GM21825 (cell line): ENCODE results near the gene DBR1.

ENCODE experiments used
- ATAC-seq: cut with Tn5 transposase; IDR thresholded peaks from one replicate; pipeline ENCODE4 v1.9.1; 2021; ENCODE audit warnings: mild to moderate bottlenecking, moderate library complexity; ENCODE audit not compliant: unreplicated experiment

DBR1 gene, protein sequence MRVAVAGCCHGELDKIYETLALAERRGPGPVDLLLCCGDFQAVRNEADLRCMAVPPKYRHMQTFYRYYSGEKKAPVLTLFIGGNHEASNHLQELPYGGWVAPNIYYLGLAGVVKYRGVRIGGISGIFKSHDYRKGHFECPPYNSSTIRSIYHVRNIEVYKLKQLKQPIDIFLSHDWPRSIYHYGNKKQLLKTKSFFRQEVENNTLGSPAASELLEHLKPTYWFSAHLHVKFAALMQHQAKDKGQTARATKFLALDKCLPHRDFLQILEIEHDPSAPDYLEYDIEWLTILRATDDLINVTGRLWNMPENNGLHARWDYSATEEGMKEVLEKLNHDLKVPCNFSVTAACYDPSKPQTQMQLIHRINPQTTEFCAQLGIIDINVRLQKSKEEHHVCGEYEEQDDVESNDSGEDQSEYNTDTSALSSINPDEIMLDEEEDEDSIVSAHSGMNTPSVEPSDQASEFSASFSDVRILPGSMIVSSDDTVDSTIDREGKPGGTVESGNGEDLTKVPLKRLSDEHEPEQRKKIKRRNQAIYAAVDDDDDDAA

DNA sequence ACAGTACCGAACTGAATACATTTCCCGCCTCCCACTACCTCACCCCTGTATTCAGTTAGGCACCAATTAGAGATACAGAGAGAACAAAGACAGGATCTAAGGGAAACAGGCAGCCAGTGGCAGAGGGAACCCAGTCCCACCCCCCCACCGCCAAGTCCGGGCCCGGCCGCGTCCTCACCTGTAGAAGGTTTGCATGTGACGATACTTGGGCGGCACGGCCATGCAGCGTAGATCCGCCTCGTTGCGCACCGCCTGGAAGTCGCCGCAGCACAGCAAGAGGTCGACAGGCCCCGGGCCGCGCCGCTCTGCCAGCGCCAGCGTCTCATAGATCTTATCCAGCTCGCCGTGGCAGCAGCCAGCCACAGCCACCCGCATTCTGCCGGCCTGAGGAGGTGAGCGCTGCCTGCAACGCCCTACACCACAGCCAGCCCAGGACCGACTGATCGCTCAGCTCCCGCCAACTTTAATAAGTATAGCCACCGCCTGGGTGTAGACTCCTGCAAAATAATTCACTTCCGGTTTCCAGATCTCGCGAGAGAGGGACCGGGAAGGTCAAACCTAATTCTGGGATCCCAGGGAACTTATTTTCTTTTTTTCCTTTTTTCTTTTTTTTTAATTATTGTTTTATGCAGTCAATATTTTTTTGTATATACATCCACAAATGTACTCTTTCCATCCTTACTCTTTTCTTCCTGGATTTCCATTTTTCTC is at the start of gene DBR1:
Gene DBR1 (minus strand): TSS at position 501 of the 711 bp plus-strand sequence. CDS start 126 bp downstream, at position 375.
- peak; percentile 91 for ATAC-seq

- no peak for ATAC-seq
Measured at GRCh38 chr3:138222942-138223287, 48.2 kb upstream of the DBR1 start.

- no peak for ATAC-seq
Measured at GRCh38 chr3:138222131-138222941, 47.6 kb upstream of the DBR1 start.

GRCh38 chr3:138220788-138221187 is 46.1 kb upstream of the DBR1 start:
- no peak for ATAC-seq

DNA sequence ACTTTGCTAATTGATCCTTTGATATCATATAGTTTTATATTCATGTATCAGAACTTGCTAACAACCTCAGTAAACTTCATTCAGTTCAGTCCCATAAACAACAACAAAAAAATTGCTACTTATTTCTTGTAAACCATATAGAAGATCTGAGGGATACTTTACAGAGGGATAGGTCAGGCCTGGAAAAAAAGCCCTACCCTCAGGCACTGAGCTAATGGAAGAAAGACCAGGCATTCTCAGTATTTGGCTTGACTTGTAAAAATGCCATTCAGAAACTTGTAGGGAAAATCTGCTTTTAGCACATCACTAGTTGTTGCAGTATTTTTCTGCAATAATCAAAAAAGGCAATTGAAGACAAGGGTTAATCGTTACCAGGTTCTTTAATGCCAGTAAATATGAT is 45.5 kb upstream of the DBR1 start:
- ATAC-seq, result no peak

DNA sequence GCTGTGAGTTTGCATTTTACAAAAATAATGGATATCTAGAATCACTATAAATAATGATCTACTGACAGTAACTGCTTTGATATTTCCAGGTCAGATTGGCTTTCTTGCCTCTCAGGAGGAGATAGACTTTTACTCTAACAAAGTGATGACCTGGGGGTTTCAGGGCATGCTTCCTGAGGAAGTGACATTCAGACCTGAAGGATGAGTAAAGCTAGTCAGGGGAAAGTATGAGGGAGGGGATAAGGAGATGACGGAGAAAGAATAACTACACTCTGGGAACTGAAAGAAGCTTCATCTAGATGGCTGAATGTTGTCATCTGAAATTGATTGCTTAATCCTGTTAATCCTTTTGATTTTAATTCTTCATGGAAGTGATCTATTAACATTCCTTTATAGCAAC is 44.5 kb upstream of the DBR1 start:
- no peak for ATAC-seq

GRCh38 chr3:138213398-138214085 is 38.8 kb upstream of the DBR1 start:
- no peak for ATAC-seq

GRCh38 chr3:138210528-138210927 is 35.8 kb upstream of the DBR1 start:
- ATAC-seq, result no peak

DNA sequence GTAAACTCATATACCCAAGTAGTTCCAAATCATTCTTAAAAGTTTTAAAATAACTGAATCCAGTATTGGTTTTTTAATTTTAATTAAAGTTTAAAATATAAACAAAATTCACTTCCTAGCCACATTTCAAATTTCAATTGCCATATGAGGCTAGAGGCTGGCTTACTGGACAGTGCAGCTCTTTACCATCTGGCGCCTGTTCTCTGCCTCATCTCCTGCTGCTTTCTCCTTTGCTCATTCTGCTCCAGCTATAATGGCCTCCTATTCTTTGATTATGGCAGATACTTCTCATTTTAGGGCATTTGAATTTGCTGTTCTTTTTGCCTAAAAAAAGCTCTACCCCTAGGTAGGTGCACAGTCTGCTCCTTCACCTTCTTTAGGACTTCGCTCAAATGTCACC is 31.5 kb upstream of the DBR1 start:
- ATAC-seq, result no peak

- no peak for ATAC-seq
Measured at GRCh38 chr3:138205527-138205926, 30.8 kb upstream of the DBR1 start.

DNA sequence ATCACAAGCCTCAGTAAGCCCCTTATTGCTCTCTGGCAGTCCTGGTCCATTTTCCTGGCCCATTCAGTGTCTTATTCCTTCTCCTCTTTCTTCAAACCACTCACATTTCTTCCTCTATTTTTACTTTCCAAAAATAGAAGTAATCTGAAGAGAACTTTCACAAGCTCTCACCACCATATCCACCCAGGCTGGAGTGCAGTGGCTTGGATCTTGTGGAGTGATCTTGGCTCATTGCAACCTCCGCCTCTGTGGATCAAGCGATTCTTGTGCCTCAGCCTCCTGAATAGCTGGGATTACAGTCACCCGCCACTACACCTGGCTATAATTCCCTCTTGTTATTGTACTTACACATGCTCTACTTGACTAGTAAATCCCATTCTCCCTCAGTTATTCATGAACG is 29.2 kb upstream of the DBR1 start:
- no peak for ATAC-seq

DNA sequence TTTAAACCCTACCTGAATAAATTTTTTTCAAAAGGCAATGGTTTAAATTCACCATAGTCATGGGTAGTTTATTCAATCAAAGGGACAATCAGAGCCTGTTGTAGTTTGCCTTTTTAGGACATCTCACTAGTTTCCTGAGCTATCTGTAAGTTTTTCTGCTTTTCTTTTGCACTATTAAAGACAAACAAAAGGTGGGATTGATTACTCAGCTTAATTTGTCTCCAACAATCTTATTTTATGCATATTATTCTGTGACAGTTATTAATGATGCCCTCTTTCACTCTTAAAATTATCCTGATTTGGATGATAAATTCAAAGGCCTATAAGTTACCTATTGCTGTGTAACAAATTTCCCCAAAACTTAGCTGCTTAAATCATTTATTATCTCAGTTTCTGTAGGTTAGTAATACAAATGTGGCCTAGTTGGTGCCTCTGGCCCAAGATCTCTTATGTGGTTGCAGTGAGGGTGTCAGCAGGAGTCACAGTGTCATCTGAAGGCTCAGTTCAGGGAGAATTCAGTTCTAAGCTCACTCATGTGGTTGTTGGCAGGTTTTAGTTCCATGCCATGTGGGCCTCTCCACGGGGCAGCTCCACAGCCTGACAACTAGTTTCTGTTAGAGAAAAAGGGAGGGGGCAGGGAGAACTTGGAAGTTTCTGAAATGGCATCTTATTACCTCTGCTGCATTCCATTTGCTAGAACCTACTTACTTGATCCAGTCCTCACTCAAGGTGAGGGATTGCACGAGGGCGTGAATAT is 28.4 kb upstream of the DBR1 start:
- no peak for ATAC-seq

GRCh38 chr3:138200424-138200823 is 25.7 kb upstream of the DBR1 start:
- no peak for ATAC-seq

- ATAC-seq, result peak; percentile 67
Measured at GRCh38 chr3:138199851-138200250, 25.1 kb upstream of the DBR1 start.

GRCh38 chr3:138197524-138197923 is 22.8 kb upstream of the DBR1 start:
- no peak for ATAC-seq

- ATAC-seq, result no peak
Measured at GRCh38 chr3:138197058-138197457, 22.3 kb upstream of the DBR1 start.

DNA sequence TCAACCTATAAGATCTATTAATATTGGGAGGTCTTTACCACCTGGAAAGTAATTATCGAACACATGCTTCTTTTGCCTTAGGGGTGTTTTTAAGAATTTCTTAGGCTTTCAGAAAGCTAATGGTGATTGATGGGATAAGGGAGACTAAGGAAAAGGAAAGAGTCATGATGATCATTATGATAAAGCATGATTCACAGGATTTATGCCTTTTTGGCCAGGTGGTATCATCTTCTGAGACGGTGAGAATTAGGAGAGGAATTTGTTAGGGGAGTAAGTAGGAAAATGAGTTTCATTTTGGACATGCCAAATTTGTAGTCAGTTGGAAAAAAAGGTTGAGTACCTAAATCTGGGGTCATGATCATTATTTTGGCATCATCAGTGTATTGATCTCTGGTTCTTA is 21.3 kb upstream of the DBR1 start:
- ATAC-seq, result no peak

DNA sequence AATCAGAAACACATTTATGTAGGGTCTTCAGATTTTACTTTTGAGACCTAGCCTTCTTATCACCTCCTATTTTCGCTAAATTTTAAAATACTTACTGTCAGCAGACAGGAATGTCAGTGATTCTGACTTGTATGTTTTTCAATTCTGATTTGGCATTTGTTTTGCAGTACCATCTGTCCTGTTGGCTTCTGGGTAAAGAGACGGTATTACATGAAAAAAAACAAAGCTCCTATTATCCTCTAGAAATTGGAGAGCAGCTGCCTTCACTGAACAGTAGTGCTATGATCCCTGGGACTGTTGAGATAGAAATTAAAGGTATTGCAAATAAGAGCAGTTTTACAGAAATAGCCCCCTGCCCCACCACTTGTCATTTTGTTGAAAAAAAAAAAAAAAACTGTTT is 20.8 kb upstream of the DBR1 start:
- ATAC-seq, result no peak

- no peak for ATAC-seq
Measured at GRCh38 chr3:138188013-138188730, 13.5 kb upstream of the DBR1 start.
